Measurements from ENCODE around the gene SLC9A9.

Gene SLC9A9

DNA sequence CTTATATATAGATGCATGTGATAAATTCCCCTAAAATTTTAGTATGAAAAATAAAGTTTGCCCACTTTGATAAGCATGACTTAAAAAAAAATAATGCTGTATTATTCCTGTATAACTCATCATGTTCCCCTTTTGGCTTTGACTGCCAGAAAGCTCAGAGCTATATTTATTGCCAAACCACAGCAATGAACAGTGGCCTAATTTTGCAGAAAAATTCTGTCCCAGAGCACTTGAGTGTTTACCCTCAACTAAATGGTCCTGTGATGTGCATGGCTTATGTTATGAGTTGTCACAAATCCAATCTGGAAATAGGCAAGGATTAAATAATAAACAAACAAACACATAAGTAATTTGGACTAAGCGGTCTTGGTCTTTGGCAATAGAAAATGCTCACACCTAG is 276.7 kb downstream of the SLC9A9 start:
- no peak for DNase-seq
- Mint-ChIP-seq H3K9me3 (no peaks in the 10 kb centered on the region), H3K27ac (no peak overlapping the region), H3K27me3 (ENCODE audit: low read depth, poor library complexity) (no peaks in the 10 kb centered on the region), H3K4me3 (no peak overlapping the region), H3K4me1 (peaks cover 10% of the 10 kb centered on the region), H3K36me3 (ENCODE audit: low read depth) (no peaks in the 10 kb centered on the region)
- TF ChIP-seq, protein P1, sequence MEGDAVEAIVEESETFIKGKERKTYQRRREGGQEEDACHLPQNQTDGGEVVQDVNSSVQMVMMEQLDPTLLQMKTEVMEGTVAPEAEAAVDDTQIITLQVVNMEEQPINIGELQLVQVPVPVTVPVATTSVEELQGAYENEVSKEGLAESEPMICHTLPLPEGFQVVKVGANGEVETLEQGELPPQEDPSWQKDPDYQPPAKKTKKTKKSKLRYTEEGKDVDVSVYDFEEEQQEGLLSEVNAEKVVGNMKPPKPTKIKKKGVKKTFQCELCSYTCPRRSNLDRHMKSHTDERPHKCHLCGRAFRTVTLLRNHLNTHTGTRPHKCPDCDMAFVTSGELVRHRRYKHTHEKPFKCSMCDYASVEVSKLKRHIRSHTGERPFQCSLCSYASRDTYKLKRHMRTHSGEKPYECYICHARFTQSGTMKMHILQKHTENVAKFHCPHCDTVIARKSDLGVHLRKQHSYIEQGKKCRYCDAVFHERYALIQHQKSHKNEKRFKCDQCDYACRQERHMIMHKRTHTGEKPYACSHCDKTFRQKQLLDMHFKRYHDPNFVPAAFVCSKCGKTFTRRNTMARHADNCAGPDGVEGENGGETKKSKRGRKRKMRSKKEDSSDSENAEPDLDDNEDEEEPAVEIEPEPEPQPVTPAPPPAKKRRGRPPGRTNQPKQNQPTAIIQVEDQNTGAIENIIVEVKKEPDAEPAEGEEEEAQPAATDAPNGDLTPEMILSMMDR (IDR thresholded peaks at IDR 0.05): no peak

GRCh38 chr3:143567823-143568222 is 280.4 kb downstream of the SLC9A9 start:
- no peak overlapping the region for H3K4me3 Mint-ChIP-seq
- TF ChIP-seq, protein P1 (IDR thresholded peaks at IDR 0.05): no peak

GRCh38 chr3:143565951-143566350 is 282.3 kb downstream of the SLC9A9 start:
- TF ChIP-seq, protein P1 (IDR thresholded peaks at IDR 0.05): no peak
- H3K4me3 Mint-ChIP-seq: no peak overlapping the region
- peaks cover 22% of the 10 kb centered on the region for H3K4me1 Mint-ChIP-seq
- no peaks in the 10 kb centered on the region for H3K27me3 Mint-ChIP-seq (ENCODE audit: low read depth, poor library complexity)
- no peaks in the 10 kb centered on the region for H3K36me3 Mint-ChIP-seq (ENCODE audit: low read depth)
- no peaks in the 10 kb centered on the region for H3K9me3 Mint-ChIP-seq
- DNase-seq: no peak
- H3K27ac Mint-ChIP-seq: peak overlapping the region; percentile 40

More at GRCh38 chr3:143567823-143568222, 280.4 kb downstream of the SLC9A9 start:
- DNase-seq: no peak
- H3K4me1 Mint-ChIP-seq: peaks cover 22% of the 10 kb centered on the region
- H3K9me3 Mint-ChIP-seq: no peaks in the 10 kb centered on the region
- H3K27me3 Mint-ChIP-seq (ENCODE audit: low read depth, poor library complexity): no peaks in the 10 kb centered on the region
- no peaks in the 10 kb centered on the region for H3K36me3 Mint-ChIP-seq (ENCODE audit: low read depth)
- no peak overlapping the region for H3K27ac Mint-ChIP-seq

DNA sequence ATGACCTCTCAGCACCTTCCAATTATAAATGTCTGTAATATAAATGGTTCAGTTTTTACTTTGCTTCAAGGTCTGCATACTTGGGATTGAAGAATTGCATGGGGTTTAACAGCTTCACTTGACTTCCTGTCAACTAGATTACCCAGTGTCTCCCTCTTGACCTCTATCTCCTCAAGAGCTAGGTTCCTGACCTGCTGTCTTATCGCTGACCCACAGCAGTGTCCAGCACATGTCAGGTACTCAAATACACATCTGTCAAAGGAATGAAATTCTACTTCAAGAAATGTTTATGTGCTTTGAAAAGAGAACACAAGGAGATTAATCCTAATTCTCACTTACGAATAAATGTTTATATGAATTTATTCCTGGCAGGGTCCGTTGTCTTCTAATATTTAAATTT is 284.5 kb downstream of the SLC9A9 start:
- no peak for DNase-seq
- Mint-ChIP-seq H3K36me3 (ENCODE audit: low read depth) (no peaks in the 10 kb centered on the region), H3K9me3 (peaks cover 6% of the 10 kb centered on the region), H3K27ac (no peak overlapping the region), H3K4me3 (no peak overlapping the region), H3K4me1 (peaks cover 22% of the 10 kb centered on the region), H3K27me3 (ENCODE audit: low read depth, poor library complexity) (no peaks in the 10 kb centered on the region)
- TF ChIP-seq, protein P1 (IDR thresholded peaks at IDR 0.05): no peak

- no peak overlapping the region for H3K27ac Mint-ChIP-seq
- no peaks in the 10 kb centered on the region for H3K27me3 Mint-ChIP-seq (ENCODE audit: low read depth, poor library complexity)
- peaks cover 16% of the 10 kb centered on the region for H3K9me3 Mint-ChIP-seq
- H3K4me1 Mint-ChIP-seq: peaks cover 22% of the 10 kb centered on the region
- no peaks in the 10 kb centered on the region for H3K36me3 Mint-ChIP-seq (ENCODE audit: low read depth)
- TF ChIP-seq, protein P1 (IDR thresholded peaks at IDR 0.05): no peak
- no peak for DNase-seq
- no peak overlapping the region for H3K4me3 Mint-ChIP-seq
Observed at GRCh38 chr3:143562789-143563188, 285.5 kb downstream of the SLC9A9 start.

DNA sequence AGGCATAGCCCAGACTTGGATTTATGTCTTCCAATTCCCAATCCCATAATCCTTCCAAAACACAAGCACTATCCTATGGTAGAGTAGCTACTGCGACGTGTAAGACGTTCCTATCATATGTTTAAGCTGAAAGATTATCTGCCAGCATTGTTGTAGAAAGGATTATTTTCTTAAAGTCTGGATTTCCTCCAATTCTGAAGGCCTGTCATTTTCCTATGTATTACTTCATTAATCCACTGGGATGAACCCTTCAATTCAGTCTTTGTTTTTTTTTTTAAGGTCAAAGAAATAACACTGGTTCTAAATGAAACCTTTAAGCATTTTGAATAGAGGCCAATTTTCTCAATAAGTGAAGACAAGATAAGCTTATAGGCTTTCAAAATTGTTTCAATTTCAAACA is 289.0 kb downstream of the SLC9A9 start:
- Mint-ChIP-seq H3K9me3 (peaks cover 29% of the 10 kb centered on the region), H3K27ac (no peak overlapping the region), H3K4me1 (peaks cover 5% of the 10 kb centered on the region), H3K4me3 (no peak overlapping the region), H3K27me3 (ENCODE audit: low read depth, poor library complexity) (no peaks in the 10 kb centered on the region), H3K36me3 (ENCODE audit: low read depth) (peaks cover 7% of the 10 kb centered on the region)
- DNase-seq: no peak
- TF ChIP-seq, protein P1 (IDR thresholded peaks at IDR 0.05): no peak

Data from nephron progenitor cell (in vitro differentiated cells).